ENCODE data around the gene PXDC1.

Gene PXDC1

GRCh38 chr6:3766214-3766613 is 14.7 kb upstream of the PXDC1 start:
- no peak overlapping the region for H3K4me3 ChIP-seq (replicated peaks in 1 of 2; ENCODE audit: low read depth in 2 of 2, low read length in 2 of 2)
- TF ChIP-seq CTCF (IDR thresholded peaks at IDR 0.05; ENCODE audit: low read depth, low read length) = no peak
- DNase-seq (ENCODE audit: low read depth in 2 of 2) = peak in 1 of 2 donors; percentile 59

- H3K4me3 ChIP-seq (replicated peaks in 1 of 2; ENCODE audit: low read depth in 2 of 2, low read length in 2 of 2) = no peak overlapping the region
- no peak for DNase-seq (ENCODE audit: low read depth in 2 of 2)
- no peak for TF ChIP-seq CTCF (IDR thresholded peaks at IDR 0.05; ENCODE audit: low read depth, low read length)
Observed at GRCh38 chr6:3765415-3765814, 13.9 kb upstream of the PXDC1 start.

GRCh38 chr6:3764516-3765335 is 13.2 kb upstream of the PXDC1 start:
- no peak for TF ChIP-seq CTCF (IDR thresholded peaks at IDR 0.05; ENCODE audit: low read depth, low read length)
- DNase-seq (ENCODE audit: low read depth in 2 of 2) = no peak
- no peak overlapping the region for H3K4me3 ChIP-seq (replicated peaks in 1 of 2; ENCODE audit: low read depth in 2 of 2, low read length in 2 of 2)

- TF ChIP-seq CTCF (IDR thresholded peaks at IDR 0.05; ENCODE audit: low read depth, low read length) = no peak
- no peak for DNase-seq (ENCODE audit: low read depth in 2 of 2)
- H3K4me3 ChIP-seq (replicated peaks in 1 of 2; ENCODE audit: low read depth in 2 of 2, low read length in 2 of 2) = no peak overlapping the region
Observed at GRCh38 chr6:3762852-3763251, 11.3 kb upstream of the PXDC1 start.

GRCh38 chr6:3762359-3762758 is 10.8 kb upstream of the PXDC1 start:
- H3K4me3 ChIP-seq (replicated peaks in 1 of 2; ENCODE audit: low read depth in 2 of 2, low read length in 2 of 2) = no peak overlapping the region
- DNase-seq (ENCODE audit: low read depth in 2 of 2) = no peak
- no peak for TF ChIP-seq CTCF (IDR thresholded peaks at IDR 0.05; ENCODE audit: low read depth, low read length)

- no peak overlapping the region for H3K4me3 ChIP-seq (replicated peaks in 1 of 2; ENCODE audit: low read depth in 2 of 2, low read length in 2 of 2)
- no peak for TF ChIP-seq CTCF (IDR thresholded peaks at IDR 0.05; ENCODE audit: low read depth, low read length)
- DNase-seq (ENCODE audit: low read depth in 2 of 2) = no peak
Observed at GRCh38 chr6:3761989-3762270, 10.4 kb upstream of the PXDC1 start.

Measured in cardiac fibroblast (primary cell).